ENCODE measurements around the gene RBM39.
"Not testable (repeated sequence)": the region's sequence is repeated elsewhere in the genome, so short reads cannot be mapped to it uniquely, and the experiment has no call there.

Gene RBM39

GRCh38 chr20:35724321-35725230, 17.5 kb downstream of the RBM39 start:
- no peak for DNase-seq

GRCh38 chr20:35723652-35724320, 18.3 kb downstream of the RBM39 start:
- not testable (repeated sequence) for DNase-seq

- not testable (repeated sequence) for DNase-seq
These were observed 18.8 kb downstream of the RBM39 start for GRCh38 chr20:35723275-35723639.

GRCh38 chr20:35721621-35722020, 20.4 kb downstream of the RBM39 start:
- DNase-seq, result no peak

GRCh38 chr20:35721219-35721618, 20.8 kb downstream of the RBM39 start:
- no peak for DNase-seq

- DNase-seq, result no peak
These were observed 21.6 kb downstream of the RBM39 start for GRCh38 chr20:35720165-35721123.

GRCh38 chr20:35719717-35720116, 22.3 kb downstream of the RBM39 start:
- no peak for DNase-seq

- no peak for DNase-seq
These were observed 23.0 kb downstream of the RBM39 start for GRCh38 chr20:35718972-35719635.

GRCh38 chr20:35718321-35718720, 23.7 kb downstream of the RBM39 start:
- DNase-seq, result not testable (repeated sequence)

- no peak for DNase-seq
These were observed 25.7 kb downstream of the RBM39 start for GRCh38 chr20:35716330-35716729.

GRCh38 chr20:35715652-35716051, 26.4 kb downstream of the RBM39 start:
- DNase-seq, result no peak

- DNase-seq, result no peak
These were observed 27.9 kb downstream of the RBM39 start for GRCh38 chr20:35714127-35714526.

- not testable (repeated sequence) for DNase-seq
These were observed 28.9 kb downstream of the RBM39 start for GRCh38 chr20:35713120-35713519.

GRCh38 chr20:35711588-35712209, 30.4 kb downstream of the RBM39 start:
- no peak for DNase-seq

GRCh38 chr20:35710884-35711587, 31.0 kb downstream of the RBM39 start:
- DNase-seq, result no peak

- DNase-seq, result no peak
These were observed 32.0 kb downstream of the RBM39 start for GRCh38 chr20:35710039-35710438.

- DNase-seq, result no peak
These were observed 32.8 kb downstream of the RBM39 start for GRCh38 chr20:35709259-35709658.

GRCh38 chr20:35708502-35708901, 33.6 kb downstream of the RBM39 start:
- DNase-seq, result no peak

GRCh38 chr20:35706591-35707529, 35.2 kb downstream of the RBM39 start:
- not testable (repeated sequence) for DNase-seq

GRCh38 chr20:35705894-35706293, 36.2 kb downstream of the RBM39 start:
- DNase-seq, result not testable (repeated sequence)

All from 8988T (cell line).